ENCODE data around the gene CTNNA1. TPM values are rescaled to one million over a fixed set of nuclear protein-coding genes. Genes with fewer than 3 reads are reported as not detected.

Gene CTNNA1
- total and polyA plus RNA-seq, 2 of the 8 experiments (the other 6 are each of a cell fraction or from before 2014, with no cell fraction given), result 115 to 349 TPM

DNA sequence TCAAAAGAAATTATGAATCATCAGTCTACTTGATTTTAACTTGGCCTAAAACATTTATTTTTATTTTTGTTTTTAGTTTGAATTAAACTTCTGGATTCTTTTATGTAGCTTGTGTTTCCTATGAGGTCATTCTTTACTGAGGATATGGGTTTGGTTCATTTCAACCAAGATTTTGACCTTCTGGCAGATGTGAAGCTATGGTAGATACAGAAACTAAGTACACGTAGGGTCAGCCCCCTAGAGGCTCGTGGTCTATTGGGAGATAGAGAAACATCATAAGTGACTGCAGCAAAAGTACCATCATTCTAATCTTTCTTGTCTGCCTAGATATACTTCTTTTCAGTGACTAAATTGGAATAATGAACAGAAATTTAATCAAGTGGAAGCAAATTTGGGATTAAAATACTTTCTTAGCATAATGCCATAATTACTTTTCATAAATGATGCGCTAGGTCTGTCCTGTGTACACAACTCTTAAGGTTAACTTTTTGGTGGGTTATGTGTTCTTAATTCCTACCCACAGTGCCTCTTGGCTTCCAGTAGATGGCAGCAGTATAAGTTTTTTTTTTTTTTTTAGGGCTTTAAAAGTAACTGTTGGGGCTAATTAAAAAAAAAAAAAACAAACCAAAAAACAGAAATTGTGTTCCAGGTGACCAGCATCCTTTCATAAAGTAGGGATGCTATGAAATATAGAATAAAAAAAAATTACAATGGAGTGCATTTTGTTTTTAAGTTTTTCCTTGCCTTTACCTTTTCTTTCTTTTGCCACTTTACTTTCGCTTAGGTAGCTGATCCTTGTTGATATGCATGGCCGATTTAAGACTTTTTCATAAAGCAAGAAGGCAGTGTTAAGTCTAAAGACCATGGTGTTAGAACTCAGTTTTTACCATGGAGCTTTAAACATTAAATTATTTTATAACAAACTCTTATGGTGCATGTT, 72.0 kb downstream of the CTNNA1 start:
- no peak overlapping the region for H3K9ac ChIP-seq (replicated peaks in 1 of 4; ENCODE audit: extremely low read depth in 1 of 4, low read depth in 3 of 4, low read length in 3 of 4)
- 88% methylated on average over 5 of the region's 5 CpGs; no CpG with 5 or more reads in 1 of the 2 experiments for WGBS, 2 experiments (ENCODE audit: extremely low coverage in 1 of 2, insufficient coverage in 1 of 2, insufficient read length in 1 of 2, insufficient replicate concordance in 2 of 2, low coverage in 1 of 2, low lambda C conversion rate in 2 of 2, missing lambda C conversion rate in 1 of 2)
- TF ChIP-seq, protein P1, sequence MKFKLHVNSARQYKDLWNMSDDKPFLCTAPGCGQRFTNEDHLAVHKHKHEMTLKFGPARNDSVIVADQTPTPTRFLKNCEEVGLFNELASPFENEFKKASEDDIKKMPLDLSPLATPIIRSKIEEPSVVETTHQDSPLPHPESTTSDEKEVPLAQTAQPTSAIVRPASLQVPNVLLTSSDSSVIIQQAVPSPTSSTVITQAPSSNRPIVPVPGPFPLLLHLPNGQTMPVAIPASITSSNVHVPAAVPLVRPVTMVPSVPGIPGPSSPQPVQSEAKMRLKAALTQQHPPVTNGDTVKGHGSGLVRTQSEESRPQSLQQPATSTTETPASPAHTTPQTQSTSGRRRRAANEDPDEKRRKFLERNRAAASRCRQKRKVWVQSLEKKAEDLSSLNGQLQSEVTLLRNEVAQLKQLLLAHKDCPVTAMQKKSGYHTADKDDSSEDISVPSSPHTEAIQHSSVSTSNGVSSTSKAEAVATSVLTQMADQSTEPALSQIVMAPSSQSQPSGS (IDR thresholded peaks at IDR 0.05; ENCODE audit: low read length), result no peak
- TF ChIP-seq CBX8 (IDR thresholded peaks at IDR 0.05; ENCODE audit: borderline replicate concordance, low read depth, low read length) (no peak), GABPA (IDR thresholded peaks at IDR 0.05; ENCODE audit: borderline replicate concordance, insufficient read depth, low read length) (no peak), BACH1 (IDR thresholded peaks at IDR 0.05; ENCODE audit: low read length) (no peak), EP300 (IDR thresholded peaks at IDR 0.05; ENCODE audit: borderline replicate concordance in 1 of 2, low read depth in 2 of 2, low read length in 2 of 2) (no peak), RNF2 (IDR thresholded peaks at IDR 0.05; ENCODE audit: borderline replicate concordance, low read depth, low read length, missing control alignments, poor library complexity, severe bottlenecking) (no peak), MAFK (IDR thresholded peaks at IDR 0.05; ENCODE audit: low read depth, low read length) (no peak)

More for the DNA sequence above, 72.0 kb downstream of the CTNNA1 start:
- no peak overlapping the region for H3K27ac ChIP-seq (ENCODE audit: low read depth, low read length)
- H2AFZ ChIP-seq (ENCODE audit: low read length), result no peak overlapping the region
- H2BK15ac ChIP-seq (ENCODE audit: low read length), result no peak overlapping the region
- no peak overlapping the region for H3K4me2 ChIP-seq (ENCODE audit: insufficient read depth in 1 of 2, low read depth in 2 of 2, low read length in 2 of 2)
- H3K4me1 ChIP-seq (replicated peaks in 1 of 4; ENCODE audit: control insufficient read depth in 3 of 4, insufficient read depth in 4 of 4, low read length in 3 of 4), result peaks cover 0 to under 1% (median 0%) of the 10 kb centered on the region in 4 experiments; a peak in 2 of 7 replicates
- H3K23ac ChIP-seq (ENCODE audit: insufficient read length), result no peak overlapping the region
- ChIA-PET POLR2A (ENCODE audit: partially characterized antibody) (interaction anchor here (1.2 kb wide), 1 partner anchor 72 kb away, joined by 4 read pairs; the partner anchor contains the start of gene CTNNA1), CTCF (ENCODE audit: partially characterized antibody) (interaction anchor here (0.6 to 3.6 kb wide), 62 partner anchors 9 to 448 kb away, joined by 3 to 52 read pairs (median 3); partner anchors contain the start of gene LRRTM2)
- H3K14ac ChIP-seq (ENCODE audit: insufficient read length), result no peak overlapping the region
- H4K5ac ChIP-seq (ENCODE audit: insufficient read length, low read depth, low read length), result no peak overlapping the region
- H2BK120ac ChIP-seq (replicated peaks; ENCODE audit: low read depth, low read length), result no peak overlapping the region
- H3K23me2 ChIP-seq (ENCODE audit: low read depth, low read length), result no peaks in the 10 kb centered on the region
- H3K79me2 ChIP-seq (ENCODE audit: control insufficient read depth in 1 of 2, insufficient read depth in 2 of 2, low read length in 2 of 2), result peaks cover 2 to 37% of the 10 kb centered on the region in 2 experiments; a peak in 3 of 4 replicates
- no peak overlapping the region for H4K91ac ChIP-seq (replicated peaks; ENCODE audit: insufficient read length, low read length)
- peaks cover 0 to 47% (median 18%) of the 10 kb centered on the region in 4 experiments; a peak in 6 of 8 replicates for H3K36me3 ChIP-seq (ENCODE audit: control insufficient read depth in 2 of 4, insufficient read depth in 4 of 4, low read length in 3 of 4)
- no peak overlapping the region for H3K56ac ChIP-seq (replicated peaks; ENCODE audit: insufficient read length, low read depth, low read length)
- no peaks in the 10 kb centered on the region for H3K27me3 ChIP-seq (replicated peaks in 1 of 4; ENCODE audit: control insufficient read depth in 3 of 4, extremely low read depth in 1 of 4, insufficient read depth in 3 of 4, low read length in 3 of 4)
- H3K18ac ChIP-seq (ENCODE audit: extremely low read depth, low read length), result no peak overlapping the region
- H2BK5ac ChIP-seq (ENCODE audit: low read depth, low read length), result no peak overlapping the region
- no peak overlapping the region for H2AK5ac ChIP-seq (ENCODE audit: low read depth, low read length)
- H4K8ac ChIP-seq (ENCODE audit: extremely low read depth, insufficient read depth, low read length), result no peak overlapping the region
- DNase-seq (ENCODE audit: low read depth in 1 of 2, low spot score in 2 of 2), result no peak
- H3K4me3 ChIP-seq (ENCODE audit: extremely low read depth in 1 of 4, insufficient read depth in 2 of 4, low read depth in 3 of 4, low read length in 4 of 4), result no peak overlapping the region
- peaks cover 3% of the 10 kb centered on the region for H3K79me1 ChIP-seq (ENCODE audit: low read depth, low read length)
- peak; percentile 39 for FAIRE-seq
- H3K4ac ChIP-seq (replicated peaks; ENCODE audit: insufficient read length, low read depth, low read length), result no peak overlapping the region
- H2BK12ac ChIP-seq (ENCODE audit: low read depth, low read length), result no peak overlapping the region
- H2BK20ac ChIP-seq (ENCODE audit: low read length), result no peak overlapping the region
- H3K9me3 ChIP-seq (ENCODE audit: insufficient read depth in 2 of 2, low read depth in 1 of 2, low read length in 1 of 2), result no peaks in the 10 kb centered on the region
- H4K20me1 ChIP-seq (replicated peaks in 1 of 2; ENCODE audit: control insufficient read depth in 1 of 2, insufficient read depth in 2 of 2, low read length in 2 of 2), result peaks cover 0 to 4% of the 10 kb centered on the region in 2 experiments
